Measurements from ENCODE around the gene SLC35F6. TPM values are rescaled to one million over a fixed set of nuclear protein-coding genes. Genes with fewer than 3 reads are reported as not detected.

SLC35F6 gene
- polyA plus RNA-seq, 2 of the 4 experiments (the other 2 are of a cell fraction), result 41.3 to 46.9 TPM

DNA sequence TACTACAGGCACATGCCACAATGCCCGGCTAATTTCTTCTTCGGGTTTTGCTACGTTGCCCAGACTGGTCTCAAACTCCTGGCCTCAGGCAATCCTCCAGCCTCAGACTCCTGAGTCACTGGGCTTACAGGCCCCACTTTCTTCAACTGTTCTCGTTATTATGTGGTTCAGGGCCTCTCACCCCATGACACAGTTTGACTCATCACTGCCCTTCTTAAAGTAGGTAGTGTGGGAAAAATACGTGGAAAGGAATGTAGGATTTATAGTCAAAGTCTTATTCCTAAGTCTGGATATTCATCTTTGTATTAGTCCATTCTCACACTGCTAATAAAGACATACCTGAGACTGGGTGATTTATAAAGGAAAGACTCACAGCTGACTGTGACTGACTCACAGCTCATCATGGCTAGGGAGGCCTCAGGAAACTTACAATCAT is 41.2 kb downstream of the SLC35F6 start:
- no peaks in the 10 kb centered on the region for H3K9me3 ChIP-seq
- H3K4me1 ChIP-seq, result no peaks in the 10 kb centered on the region
- CTCF ChIA-PET, result interaction anchor here (1.3 to 1.5 kb wide), 2 partner anchors 9 to 103 kb away, joined by 3 read pairs; no protein-coding TSS in a partner anchor
- FAIRE-seq, result no peak
- H3K4me2 ChIP-seq, result no peak overlapping the region
- no peak overlapping the region for H3K4me3 ChIP-seq
- peak overlapping the region in 1 of 2 experiments; percentile 50; a peak in 1 of 6 replicates for H3K27ac ChIP-seq
- WGBS (ENCODE audit: missing lambda C conversion rate), result 62% methylated on average over 5 of the region's 5 CpGs
- TF ChIP-seq, protein P1, sequence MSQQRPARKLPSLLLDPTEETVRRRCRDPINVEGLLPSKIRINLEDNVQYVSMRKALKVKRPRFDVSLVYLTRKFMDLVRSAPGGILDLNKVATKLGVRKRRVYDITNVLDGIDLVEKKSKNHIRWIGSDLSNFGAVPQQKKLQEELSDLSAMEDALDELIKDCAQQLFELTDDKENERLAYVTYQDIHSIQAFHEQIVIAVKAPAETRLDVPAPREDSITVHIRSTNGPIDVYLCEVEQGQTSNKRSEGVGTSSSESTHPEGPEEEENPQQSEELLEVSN (IDR thresholded peaks at IDR 0.05; ENCODE audit: borderline replicate concordance, low read depth), result no peak
- TF ChIP-seq FOSL2 (IDR thresholded peaks at IDR 0.05) (no peak), FOSL2 (CRISPR knock-in tag; IDR thresholded peaks at IDR 0.05) (peak; percentile 32)
- ATAC-seq, result peak; percentile 61 to 67; a peak in 5 of 6 replicates
- DNase-seq (ENCODE audit: low read depth in 1 of 2, low spot score in 1 of 2), result peak in 1 of 2 experiments; percentile 51
- POLR2A ChIA-PET, result no interaction called here

DNA sequence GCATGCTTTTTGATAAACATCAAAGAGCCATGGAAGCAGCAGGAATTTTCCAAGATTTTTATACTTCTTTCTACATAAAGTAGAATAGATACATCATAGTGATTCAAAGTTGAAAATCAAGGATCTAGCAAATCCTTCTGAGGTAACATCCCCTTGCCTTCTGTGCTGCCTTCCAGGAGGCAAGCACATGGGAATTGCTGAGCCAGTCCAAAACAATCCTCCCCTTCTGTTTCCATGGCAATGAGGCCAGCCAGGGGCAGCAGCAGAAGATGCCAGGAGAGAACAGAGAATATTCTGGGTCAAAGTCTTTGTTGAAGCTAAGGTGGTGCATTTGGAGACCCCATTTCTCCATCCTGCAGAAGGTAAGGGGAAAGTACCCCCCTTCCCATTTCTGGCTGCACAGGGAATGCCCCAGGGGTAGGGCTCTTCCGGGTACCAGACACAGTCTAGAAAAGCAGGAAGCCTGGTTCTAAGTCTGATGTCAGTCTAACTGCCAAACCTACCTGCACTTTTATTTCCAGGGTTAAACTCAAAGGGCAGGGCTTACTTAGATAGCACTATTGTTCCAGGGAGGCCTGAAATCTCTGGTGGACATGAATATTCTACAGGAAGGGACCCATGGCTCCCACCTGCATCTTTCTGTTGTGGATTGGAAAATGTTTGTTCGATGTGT is 43.8 kb downstream of the SLC35F6 start:
- no peak for FAIRE-seq
- H3K4me3 ChIP-seq, result no peak overlapping the region
- ChIA-PET CTCF (interaction anchor here (0.7 to 4.9 kb wide), 2 partner anchors 9 to 38 kb away, joined by 3 to 17 read pairs; no protein-coding TSS in a partner anchor), POLR2A (interaction anchor here (0.6 kb wide), 1 partner anchor 176 kb away, joined by 3 read pairs; no protein-coding TSS in a partner anchor)
- no peak overlapping the region for H3K27ac ChIP-seq
- H3K9me3 ChIP-seq, result no peaks in the 10 kb centered on the region
- TF ChIP-seq MAFK (IDR thresholded peaks at IDR 0.05; ENCODE audit: partially characterized antibody) (peak; percentile 38), CBX8 (IDR thresholded peaks at IDR 0.05) (no peak)
- 49% methylated on average over 2 of the region's 2 CpGs for WGBS (ENCODE audit: missing lambda C conversion rate)
- no peak for DNase-seq (ENCODE audit: low read depth in 1 of 2, low spot score in 1 of 2)
- no peaks in the 10 kb centered on the region for H3K4me1 ChIP-seq
- peak; percentile 40 to 49; a peak in 3 of 6 replicates for ATAC-seq
- no peak overlapping the region for H3K4me2 ChIP-seq

DNA sequence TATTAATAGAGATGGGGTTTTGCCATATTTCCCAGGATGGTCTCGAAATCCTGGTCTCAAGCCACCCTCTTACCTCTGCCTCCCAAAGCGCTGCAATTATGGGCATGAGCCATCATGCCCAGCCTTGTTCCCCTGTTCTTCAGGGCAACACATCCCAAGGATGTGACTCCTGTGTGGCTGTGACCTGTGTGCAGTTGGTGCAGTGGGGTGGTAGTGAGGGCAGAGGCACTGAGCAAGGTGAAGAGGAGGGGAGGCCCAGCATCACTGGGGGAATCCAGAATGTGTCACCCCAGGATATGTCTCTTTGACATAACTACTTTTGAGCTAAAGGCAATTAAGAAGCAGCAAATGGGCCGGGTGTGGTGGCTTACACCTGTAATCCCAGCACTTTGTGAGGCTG is 45.1 kb downstream of the SLC35F6 start:
- Histone ChIP-seq H3K4me2 (no peak overlapping the region), H3K9me3 (no peaks in the 10 kb centered on the region), H3K4me1 (no peaks in the 10 kb centered on the region), H3K27ac (no peak overlapping the region), H3K4me3 (no peak overlapping the region)
- CTCF ChIA-PET, result interaction anchor here (1.0 to 4.9 kb wide), 3 partner anchors 9 to 231 kb away, joined by 3 to 17 read pairs (median 4); no protein-coding TSS in a partner anchor
- no peak for DNase-seq (ENCODE audit: low read depth in 1 of 2, low spot score in 1 of 2)
- POLR2A ChIA-PET, result no interaction called here
- WGBS (ENCODE audit: missing lambda C conversion rate), result 60% methylated on average over 3 of the region's 3 CpGs
- TF ChIP-seq HEYL (CRISPR knock-in tag; IDR thresholded peaks at IDR 0.05) (no peak), KDM1A (IDR thresholded peaks at IDR 0.05; ENCODE audit: low read depth) (no peak), CBX2 (IDR thresholded peaks at IDR 0.05; ENCODE audit: borderline replicate concordance, low read depth) (no peak), EHF (CRISPR knock-in tag; IDR thresholded peaks at IDR 0.05) (no peak), CEBPB (IDR thresholded peaks at IDR 0.05) (no peak), BHLHE40 (IDR thresholded peaks at IDR 0.05; ENCODE audit: low read depth, low read length) (no peak), CHD2 (IDR thresholded peaks at IDR 0.05; ENCODE audit: low read length, partially characterized antibody) (no peak), RFX5 (IDR thresholded peaks at IDR 0.05) (no peak), RAD21 (conservative IDR thresholded peaks at IDR 0.05 in 1 of 2, IDR thresholded peaks at IDR 0.05 in 1 of 2) (no peak), CHD4 (IDR thresholded peaks at IDR 0.05; ENCODE audit: borderline replicate concordance) (no peak), SMC3 (IDR thresholded peaks at IDR 0.05) (no peak), NFE2L2 (conservative IDR thresholded peaks at IDR 0.05; ENCODE audit: low read length) (no peak)
- TF ChIP-seq, protein P2, sequence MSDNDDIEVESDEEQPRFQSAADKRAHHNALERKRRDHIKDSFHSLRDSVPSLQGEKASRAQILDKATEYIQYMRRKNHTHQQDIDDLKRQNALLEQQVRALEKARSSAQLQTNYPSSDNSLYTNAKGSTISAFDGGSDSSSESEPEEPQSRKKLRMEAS (IDR thresholded peaks at IDR 0.05), result no peak
- TF ChIP-seq, protein P3, sequence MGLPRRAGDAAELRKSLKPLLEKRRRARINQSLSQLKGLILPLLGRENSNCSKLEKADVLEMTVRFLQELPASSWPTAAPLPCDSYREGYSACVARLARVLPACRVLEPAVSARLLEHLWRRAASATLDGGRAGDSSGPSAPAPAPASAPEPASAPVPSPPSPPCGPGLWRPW (IDR thresholded peaks at IDR 0.05), result no peak
- no peak for FAIRE-seq
- no peak for ATAC-seq
